ENCODE results near the gene MRPL42. TPM values are rescaled to one million over a fixed set of nuclear protein-coding genes. Genes with fewer than 3 reads are reported as not detected.

MRPL42 gene
- total RNA-seq, 4 donors from 2014 or later: 21.6 to 44.2 (median 34.8) TPM

DNA sequence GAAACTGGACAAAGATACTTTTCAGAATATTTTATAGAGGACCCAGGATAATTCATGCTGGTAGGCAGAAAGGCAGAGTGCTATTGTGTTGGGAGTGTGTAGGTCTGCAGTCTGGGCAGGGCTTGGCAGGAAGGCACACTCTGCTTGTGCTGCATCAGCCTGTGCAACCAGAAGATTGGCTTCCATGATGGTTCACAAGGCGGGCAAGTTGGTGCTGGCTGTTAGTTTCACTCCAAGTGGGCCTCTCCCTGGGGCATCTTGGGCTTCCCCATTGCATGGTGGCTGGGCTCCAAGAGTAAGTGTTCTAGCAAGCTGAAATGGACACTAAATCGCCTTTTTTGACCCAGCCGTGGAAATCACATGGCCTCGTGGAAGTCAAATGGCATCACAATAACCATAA, 23.7 kb upstream of the MRPL42 start:
- no peak for TF ChIP-seq EP300 (IDR thresholded peaks at IDR 0.05)
- TF ChIP-seq, protein P1, sequence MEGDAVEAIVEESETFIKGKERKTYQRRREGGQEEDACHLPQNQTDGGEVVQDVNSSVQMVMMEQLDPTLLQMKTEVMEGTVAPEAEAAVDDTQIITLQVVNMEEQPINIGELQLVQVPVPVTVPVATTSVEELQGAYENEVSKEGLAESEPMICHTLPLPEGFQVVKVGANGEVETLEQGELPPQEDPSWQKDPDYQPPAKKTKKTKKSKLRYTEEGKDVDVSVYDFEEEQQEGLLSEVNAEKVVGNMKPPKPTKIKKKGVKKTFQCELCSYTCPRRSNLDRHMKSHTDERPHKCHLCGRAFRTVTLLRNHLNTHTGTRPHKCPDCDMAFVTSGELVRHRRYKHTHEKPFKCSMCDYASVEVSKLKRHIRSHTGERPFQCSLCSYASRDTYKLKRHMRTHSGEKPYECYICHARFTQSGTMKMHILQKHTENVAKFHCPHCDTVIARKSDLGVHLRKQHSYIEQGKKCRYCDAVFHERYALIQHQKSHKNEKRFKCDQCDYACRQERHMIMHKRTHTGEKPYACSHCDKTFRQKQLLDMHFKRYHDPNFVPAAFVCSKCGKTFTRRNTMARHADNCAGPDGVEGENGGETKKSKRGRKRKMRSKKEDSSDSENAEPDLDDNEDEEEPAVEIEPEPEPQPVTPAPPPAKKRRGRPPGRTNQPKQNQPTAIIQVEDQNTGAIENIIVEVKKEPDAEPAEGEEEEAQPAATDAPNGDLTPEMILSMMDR (IDR thresholded peaks at IDR 0.05): no peak
- no peak for DNase-seq (ENCODE audit: extremely low spot score)
- H3K36me3 ChIP-seq: no peaks in the 10 kb centered on the region
- no peaks in the 10 kb centered on the region for H3K9me3 ChIP-seq
- 88% methylated on average over 4 of the region's 4 CpGs for WGBS
- peaks cover 29 to 33% (median 32%) of the 10 kb centered on the region in 4 donors for H3K4me1 ChIP-seq
- H3K27ac ChIP-seq (replicated peaks in 1 of 4): no peak overlapping the region
- H3K4me3 ChIP-seq: no peak overlapping the region
- intact Hi-C loops (cut with DNase I): no loop called here
- no peaks in the 10 kb centered on the region for H3K27me3 ChIP-seq

GRCh38 chr12:93447555-93448290, 19.6 kb upstream of the MRPL42 start:
- TF ChIP-seq EP300 (IDR thresholded peaks at IDR 0.05) (no peak), POLR2A (IDR thresholded peaks at IDR 0.05; ENCODE audit: low read depth) (no peak), POLR2AphosphoS5 (IDR thresholded peaks at IDR 0.05) (no peak)
- TF ChIP-seq, protein P1 (IDR thresholded peaks at IDR 0.05): no peak
- WGBS: 56% methylated on average over 4 of the region's 4 CpGs
- Histone ChIP-seq H3K9me3 (no peaks in the 10 kb centered on the region), H3K4me3 (no peak overlapping the region), H3K36me3 (no peaks in the 10 kb centered on the region), H3K4me1 (peaks cover 4 to 6% (median 5%) of the 10 kb centered on the region in 4 donors), H3K27ac (replicated peaks in 1 of 4) (no peak overlapping the region), H3K27me3 (no peaks in the 10 kb centered on the region)
- intact Hi-C loops (cut with DNase I): no loop called here
- DNase-seq (ENCODE audit: extremely low spot score): no peak

GRCh38 chr12:93448796-93449195, 18.5 kb upstream of the MRPL42 start:
- Histone ChIP-seq H3K9me3 (no peaks in the 10 kb centered on the region), H3K36me3 (no peaks in the 10 kb centered on the region), H3K4me1 (no peaks in the 10 kb centered on the region), H3K4me3 (no peak overlapping the region), H3K27me3 (no peaks in the 10 kb centered on the region), H3K27ac (replicated peaks in 1 of 4) (no peak overlapping the region)
- no peak for DNase-seq (ENCODE audit: extremely low spot score)
- intact Hi-C loops (cut with DNase I): no loop called here
- TF ChIP-seq EP300 (IDR thresholded peaks at IDR 0.05) (no peak), POLR2AphosphoS5 (IDR thresholded peaks at IDR 0.05) (no peak), POLR2A (IDR thresholded peaks at IDR 0.05; ENCODE audit: low read depth) (no peak)
- TF ChIP-seq, protein P1 (IDR thresholded peaks at IDR 0.05): no peak
- 77% methylated on average over 5 of the region's 5 CpGs for WGBS

DNA sequence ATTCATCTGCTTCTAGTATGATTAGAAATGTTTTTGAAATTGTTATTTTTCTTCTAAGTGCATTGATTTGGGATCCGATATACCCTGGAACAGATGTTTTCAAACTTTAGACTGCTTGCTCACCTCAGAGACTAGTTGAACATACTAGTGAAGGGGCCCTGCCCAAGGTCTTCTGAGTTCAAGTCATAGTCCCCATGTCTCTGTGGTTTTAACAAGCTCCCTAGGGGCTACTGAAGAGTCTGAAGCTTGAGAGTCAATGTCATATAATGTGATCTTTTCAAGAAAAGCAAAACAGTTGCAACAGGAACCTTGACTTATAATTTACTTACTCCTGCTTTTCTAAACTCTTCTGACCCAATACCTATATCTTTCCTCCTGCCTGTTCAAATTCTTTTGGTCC, 18.0 kb upstream of the MRPL42 start:
- Histone ChIP-seq H3K4me3 (no peak overlapping the region), H3K27me3 (no peaks in the 10 kb centered on the region), H3K9me3 (no peaks in the 10 kb centered on the region), H3K36me3 (no peaks in the 10 kb centered on the region), H3K27ac (replicated peaks in 1 of 4) (no peak overlapping the region), H3K4me1 (no peaks in the 10 kb centered on the region)
- intact Hi-C loops (cut with DNase I): no loop called here
- WGBS: 97% methylated on average over 1 of the region's 1 CpG
- no peak for DNase-seq (ENCODE audit: extremely low spot score)
- TF ChIP-seq POLR2A (IDR thresholded peaks at IDR 0.05; ENCODE audit: low read depth): no peak
- no peak for TF ChIP-seq EP300 (IDR thresholded peaks at IDR 0.05)
- TF ChIP-seq, protein P1 (IDR thresholded peaks at IDR 0.05): no peak
- TF ChIP-seq POLR2AphosphoS5 (IDR thresholded peaks at IDR 0.05): no peak

All from esophagus muscularis mucosa (tissue), 4 donors.